Suprapubic skin (tissue), 4 donors: ENCODE data around the gene ITPRIP. TPM values are rescaled to one million over a fixed set of nuclear protein-coding genes. Genes with fewer than 3 reads are reported as not detected.

Source experiments
- DNase-seq, 2 donors: peaks; one replicate each; pipeline ENCODE4 v3.0.0-alpha.2; 2019; ENCODE audit warnings: low spot score in 2 of 2
- H3K27ac ChIP-seq: fragments of 200-600 bp; sonication (generic); one replicate; pipeline ENCODE4 v1.5.1; 2019
- H3K27me3 ChIP-seq: fragments of 200-600 bp; sonication (generic); one replicate; pipeline ENCODE4 v1.5.1; 2019
- H3K36me3 ChIP-seq: fragments of 200-600 bp; sonication (generic); one replicate; pipeline ENCODE4 v1.5.1; 2019
- H3K4me1 ChIP-seq: fragments of 200-600 bp; sonication (generic); one replicate; pipeline ENCODE4 v1.5.1; 2019
- H3K4me3 ChIP-seq: fragments of 200-600 bp; sonication (generic); one replicate; pipeline ENCODE4 v1.5.1; 2019; ENCODE audit warnings: mild to moderate bottlenecking
- H3K9me3 ChIP-seq: fragments of 200-600 bp; sonication (generic); one replicate; pipeline ENCODE4 v1.5.1; 2019
- CTCF ChIP-seq, 2 donors: fragments of 200-600 bp in 1 of 2; fragments of 450-650 bp in 1 of 2; sonication (generic) in 1 of 2; IDR thresholded peaks; one replicate each; pipeline ENCODE4 v1.5.1; 2016 to 2019; ENCODE audit warnings: antibody characterized with exemption in 2 of 2, mild to moderate bottlenecking in 1 of 2, moderate library complexity in 1 of 2
- EP300 ChIP-seq: sonication (generic); formaldehyde crosslinking; IDR thresholded peaks from one replicate; pipeline ENCODE4 v1.6.1; 2017; ENCODE audit warnings: antibody characterized with exemption
- POLR2A ChIP-seq, 2 donors: fragments of 450-650 bp; IDR thresholded peaks; one replicate each; pipeline ENCODE4 v1.6.1; 2017; ENCODE audit warnings: antibody characterized with exemption in 2 of 2, mild to moderate bottlenecking in 2 of 2, moderate library complexity in 2 of 2
- POLR2AphosphoS5 ChIP-seq, 3 donors: sonication (generic); formaldehyde crosslinking; IDR thresholded peaks; one replicate each; pipeline ENCODE4 v1.6.1; 2017; ENCODE audit warnings: antibody characterized with exemption in 3 of 3
- WGBS: methylation state at CpG from one replicate; pipeline ENCODE4 v1.1.5; 2018; 5-methylcytosine and 5-hydroxymethylcytosine counted together
- total RNA-seq, 4 donors: library from RNA; depleted of rRNA; stranded (reverse); fragments of >200 nt; gene quantifications; one replicate each; pipeline ENCODE4 v1.1.0, GENCODE V29; 2016

Gene ITPRIP
- total RNA-seq, result 100 to 1,000 TPM in 3 of 4 donors, 10 to 100 TPM in 1; 98.5 to 217 (median 191) TPM

- H3K4me3 ChIP-seq, result peak within 1 kb of the TSS; percentile 72
- no peaks in the 10 kb centered on the region for H3K9me3 ChIP-seq
- peak in 1 of 2 donors; percentile 93 for DNase-seq
- 0% methylated on average over 7 of the region's 70 CpGs for WGBS
- TF ChIP-seq POLR2A (IDR thresholded peaks at IDR 0.05) (peak; percentile 44 to 71), CTCF (IDR thresholded peaks at IDR 0.05) (no peak), POLR2AphosphoS5 (IDR thresholded peaks at IDR 0.05) (peak in 2 of 3 donors; percentile 42 to 63)
- no peaks in the 10 kb centered on the region for H3K27me3 ChIP-seq
- no peaks in the 10 kb centered on the region for H3K36me3 ChIP-seq
- H3K4me1 ChIP-seq, result peaks cover 62% of the 10 kb centered on the region
- peak within 1 kb of the TSS; percentile 95 for H3K27ac ChIP-seq
These were observed at the start of gene ITPRIP for GRCh38 chr10:104337985-104338735. ITPRIP (minus strand) TSS chr10:104338465; CDS start chr10:104316051, 22,414 bp downstream.

GRCh38 chr10:104387130-104387888, 49.0 kb upstream of the ITPRIP start:
- TF ChIP-seq POLR2A (IDR thresholded peaks at IDR 0.05) (no peak), EP300 (no peak), POLR2AphosphoS5 (IDR thresholded peaks at IDR 0.05) (no peak), CTCF (IDR thresholded peaks at IDR 0.05) (no peak)
- Histone ChIP-seq H3K4me3 (no peak overlapping the region), H3K27ac (no peak overlapping the region), H3K36me3 (no peaks in the 10 kb centered on the region), H3K27me3 (peaks cover 5% of the 10 kb centered on the region), H3K4me1 (no peaks in the 10 kb centered on the region), H3K9me3 (no peaks in the 10 kb centered on the region)
- 55% methylated on average over 6 of the region's 6 CpGs for WGBS
- no peak for DNase-seq

- no peak overlapping the region for H3K4me3 ChIP-seq
- no peaks in the 10 kb centered on the region for H3K4me1 ChIP-seq
- H3K27ac ChIP-seq, result no peak overlapping the region
- 80% methylated on average over 4 of the region's 4 CpGs for WGBS
- no peaks in the 10 kb centered on the region for H3K9me3 ChIP-seq
- H3K27me3 ChIP-seq, result peaks cover 4% of the 10 kb centered on the region
- no peaks in the 10 kb centered on the region for H3K36me3 ChIP-seq
- no peak for DNase-seq
- no peak for TF ChIP-seq POLR2AphosphoS5 (IDR thresholded peaks at IDR 0.05)
- TF ChIP-seq EP300, result no peak
- no peak for TF ChIP-seq CTCF (IDR thresholded peaks at IDR 0.05)
- TF ChIP-seq POLR2A (IDR thresholded peaks at IDR 0.05), result no peak
These were observed 42.1 kb upstream of the ITPRIP start for GRCh38 chr10:104380336-104380735.

- H3K4me3 ChIP-seq, result no peak overlapping the region
- H3K36me3 ChIP-seq, result no peaks in the 10 kb centered on the region
- TF ChIP-seq POLR2A (IDR thresholded peaks at IDR 0.05) (no peak), CTCF (IDR thresholded peaks at IDR 0.05) (no peak), POLR2AphosphoS5 (IDR thresholded peaks at IDR 0.05) (no peak), EP300 (no peak)
- WGBS, result 55% methylated on average over 4 of the region's 4 CpGs
- H3K27ac ChIP-seq, result no peak overlapping the region
- no peaks in the 10 kb centered on the region for H3K4me1 ChIP-seq
- H3K27me3 ChIP-seq, result peaks cover 11% of the 10 kb centered on the region
- peaks cover 3% of the 10 kb centered on the region for H3K9me3 ChIP-seq
- DNase-seq, result no peak
These were observed 38.6 kb upstream of the ITPRIP start for GRCh38 chr10:104376784-104377300.

GRCh38 chr10:104374591-104374990, 36.3 kb upstream of the ITPRIP start:
- Histone ChIP-seq H3K4me3 (no peak overlapping the region), H3K4me1 (no peaks in the 10 kb centered on the region), H3K9me3 (peaks cover 3% of the 10 kb centered on the region), H3K36me3 (no peaks in the 10 kb centered on the region), H3K27ac (no peak overlapping the region), H3K27me3 (peaks cover 11% of the 10 kb centered on the region)
- TF ChIP-seq EP300 (no peak), POLR2AphosphoS5 (IDR thresholded peaks at IDR 0.05) (no peak), CTCF (IDR thresholded peaks at IDR 0.05) (no peak), POLR2A (IDR thresholded peaks at IDR 0.05) (no peak)
- no peak for DNase-seq
- 40% methylated on average over 1 of the region's 1 CpG for WGBS
